CD14-positive monocyte (primary cell): ENCODE measurements around the gene FAM24A. TPM values are rescaled to one million over a fixed set of nuclear protein-coding genes. Genes with fewer than 3 reads are reported as not detected.

ENCODE experiments used
- DNase-seq, 3 donors: peaks; one replicate each; pipeline ENCODE4 v3.0.0-alpha.2; 2011 to 2022
- H2AFZ ChIP-seq: 2 replicates; pipeline ENCODE4 v1.6.0; 2012; ENCODE audit warnings: mild to moderate bottlenecking, low read depth, low read length, inconsistent platforms; ENCODE audit not compliant: insufficient read depth, poor library complexity, severe bottlenecking
- H3K27ac ChIP-seq, 2 donors: 1 replicate in 1 of 2; 2 replicates in 1 of 2; pipeline ENCODE4 v1.5.1; 2012 to 2013; ENCODE audit warnings: low read length in 2 of 2, control low read depth in 1 of 2, inconsistent platforms in 1 of 2, low read depth in 1 of 2, mild to moderate bottlenecking in 1 of 2
- H3K27me3 ChIP-seq, 2 donors: one replicate each; pipeline versions ENCODE4 v1.6.0 to v1.6.1; 2011 to 2013; ENCODE audit warnings: low read length in 2 of 2; ENCODE audit not compliant: control insufficient read depth in 2 of 2, insufficient read depth in 2 of 2
- H3K36me3 ChIP-seq, 2 donors: replicated peaks in 1 of 2; 1 replicate in 1 of 2; 2 replicates in 1 of 2; pipeline versions ENCODE4 v1.5.1 to v1.6.1; 2012 to 2013; ENCODE audit warnings: low read length in 2 of 2, control low read depth in 1 of 2, inconsistent platforms in 1 of 2, mild to moderate bottlenecking in 1 of 2; ENCODE audit not compliant: insufficient read depth in 2 of 2, control insufficient read depth in 1 of 2
- H3K4me1 ChIP-seq, 2 donors: 1 replicate in 1 of 2; 2 replicates in 1 of 2; pipeline versions ENCODE4 v1.5.1 to v1.6.1; 2012 to 2013; ENCODE audit warnings: low read length in 2 of 2, control low read depth in 1 of 2, inconsistent platforms in 1 of 2, mild to moderate bottlenecking in 1 of 2, moderate library complexity in 1 of 2; ENCODE audit not compliant: insufficient read depth in 2 of 2, control insufficient read depth in 1 of 2
- H3K4me2 ChIP-seq: replicated peaks from 2 replicates; pipeline ENCODE3; 2012; ENCODE audit warnings: low read length, moderate library complexity, mild to moderate bottlenecking; ENCODE audit not compliant: poor library complexity, severe bottlenecking; ENCODE audit errors: extremely low read depth
- H3K4me3 ChIP-seq, 3 experiments: fragments of 200-600 bp in 1 of 3; sonication (generic) in 1 of 3; replicated peaks in 1 of 3; 1 replicate in 2 of 3; 2 replicates in 1 of 3; pipeline ENCODE4 v1.5.1; 2011 to 2013; ENCODE audit warnings: low read length in 3 of 3, mild to moderate bottlenecking in 3 of 3, control low read depth in 2 of 3, low read depth in 2 of 3, inconsistent platforms in 1 of 3, moderate library complexity in 1 of 3
- H3K79me2 ChIP-seq: 2 replicates; pipeline ENCODE4 v1.6.0; 2012; ENCODE audit warnings: mild to moderate bottlenecking, control low read depth, inconsistent platforms, low read length, moderate library complexity; ENCODE audit not compliant: insufficient read depth
- H3K9ac ChIP-seq: 2 replicates; pipeline ENCODE4 v1.6.0; 2017; ENCODE audit warnings: low read length, mild to moderate bottlenecking; ENCODE audit not compliant: insufficient read depth, poor library complexity, severe bottlenecking
- H3K9me3 ChIP-seq, 2 donors: replicated peaks in 1 of 2; 1 replicate in 1 of 2; 2 replicates in 1 of 2; pipeline versions ENCODE4 v1.5.1 to v1.6.1; 2012 to 2013; ENCODE audit warnings: low read length in 2 of 2, control low read depth in 1 of 2; ENCODE audit not compliant: control insufficient read depth in 1 of 2, insufficient read depth in 1 of 2
- H4K20me1 ChIP-seq: 2 replicates; pipeline ENCODE4 v1.6.0; 2012; ENCODE audit warnings: mild to moderate bottlenecking, low read length, control low read depth, moderate library complexity; ENCODE audit not compliant: insufficient read depth
- H3K27ac Mint-ChIP-seq, 7 donors: one replicate each; pipeline ENCODE4 v1.8.0; 2020; ENCODE audit warnings: mild to moderate bottlenecking in 7 of 7, mixed read lengths in 7 of 7, moderate library complexity in 6 of 7, inconsistent platforms in 2 of 7
- H3K27me3 Mint-ChIP-seq, 3 donors: one replicate each; pipeline ENCODE4 v1.8.0; 2021 to 2022; ENCODE audit warnings: low read depth in 3 of 3, mild to moderate bottlenecking in 3 of 3, mixed read lengths in 3 of 3, moderate library complexity in 3 of 3, inconsistent platforms in 1 of 3
- H3K36me3 Mint-ChIP-seq, 2 donors: one replicate each; pipeline ENCODE4 v1.8.0; 2020; ENCODE audit warnings: mixed read lengths in 2 of 2, inconsistent platforms in 1 of 2, mild to moderate bottlenecking in 1 of 2
- H3K4me1 Mint-ChIP-seq: one replicate; pipeline ENCODE4 v1.8.0; 2020; ENCODE audit warnings: mild to moderate bottlenecking, mixed read lengths
- H3K4me3 Mint-ChIP-seq, 2 donors: one replicate each; pipeline ENCODE4 v1.8.0; 2020; ENCODE audit warnings: mild to moderate bottlenecking in 2 of 2, mixed read lengths in 2 of 2, moderate library complexity in 1 of 2
- H3K9me3 Mint-ChIP-seq, 7 donors: one replicate each; pipeline ENCODE4 v1.8.0; 2020 to 2022; ENCODE audit warnings: mixed read lengths in 7 of 7, mild to moderate bottlenecking in 6 of 7, moderate library complexity in 6 of 7, inconsistent platforms in 2 of 7
- WGBS: methylation state at CpG from one replicate; pipeline ENCODE4 v1.1.5; 2013; ENCODE audit warnings: missing lambda C conversion rate; ENCODE audit not compliant: insufficient coverage; 5-methylcytosine and 5-hydroxymethylcytosine counted together
- intact Hi-C, 2 donors: fragments of 100-400 bp; cut with micrococcal nuclease; formaldehyde crosslinking; loops; one replicate each; pipeline versions ENCODE4 v1.15.0 to v1.15.1; 2023
- polyA plus RNA-seq, 3 donors: library from polyadenylated mRNA; depleted of rRNA in 1 of 3; unstranded in 2 of 3; stranded (reverse) in 1 of 3; fragments of 300-500 nt in 2 of 3; fragments of >200 nt in 1 of 3; fragmentation: Illumina TruSeq in 2 of 3; gene quantifications; 1 replicate in 2 of 3; 2 replicates in 1 of 3; pipeline ENCODE4 v1.2.3, GENCODE V29; 2012 to 2021
- TF ChIP-seq, protein P1 (sequence below): fragments of 200-600 bp; IDR thresholded peaks from one replicate; pipeline ENCODE4 v1.8.0; 2022; ENCODE audit warnings: antibody characterized with exemption, mild to moderate bottlenecking

FAM24A gene
- polyA plus RNA-seq, 3 donors = not detected

DNA sequence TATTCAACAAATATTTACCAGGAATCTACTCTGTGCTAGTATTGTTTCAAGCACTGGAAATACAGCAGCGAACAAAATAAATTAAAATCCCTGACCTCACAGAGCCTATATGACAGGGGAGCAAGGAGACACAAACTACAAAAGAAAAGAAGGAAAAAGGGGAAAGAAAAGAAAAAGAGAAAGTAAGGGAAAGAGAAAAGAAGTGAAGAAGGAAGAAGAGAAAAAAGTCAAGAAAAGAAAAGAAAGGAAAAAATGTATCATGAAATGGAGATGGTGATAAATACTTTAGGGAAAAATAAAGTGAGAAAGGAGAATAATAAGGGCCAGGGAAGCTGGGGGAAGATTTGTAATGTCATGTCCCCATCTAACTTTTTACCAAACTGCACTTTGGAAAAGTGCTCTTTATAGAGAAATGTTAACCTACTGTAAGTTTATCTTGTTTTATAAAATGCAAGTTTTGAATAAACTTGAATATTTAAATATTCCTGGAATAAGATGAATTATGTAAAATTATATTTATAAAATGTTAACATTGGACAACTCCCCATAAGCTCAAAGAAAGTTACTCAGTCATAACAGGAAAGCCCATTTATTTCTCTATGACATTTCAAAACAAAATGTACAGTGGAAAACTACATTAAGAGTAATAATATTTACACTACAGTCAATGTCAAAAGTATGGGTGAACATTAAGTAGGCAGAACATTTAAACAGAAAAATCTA, 28.9 kb downstream of the FAM24A start:
- WGBS = no CpG with 5 or more reads among the region's 1 CpG
- H3K9me3 ChIP-seq = no peaks in the 10 kb centered on the region
- Mint-ChIP-seq H3K27me3 (no peaks in the 10 kb centered on the region), H3K9me3 (no peaks in the 10 kb centered on the region), H3K36me3 (peaks cover 44 to 47% of the 10 kb centered on the region in 2 donors), H3K4me3 (no peak overlapping the region), H3K27ac (no peak overlapping the region), H3K4me1 (no peaks in the 10 kb centered on the region)
- H3K4me3 ChIP-seq = no peak overlapping the region
- no peaks in the 10 kb centered on the region for H3K27me3 ChIP-seq
- H3K79me2 ChIP-seq = no peaks in the 10 kb centered on the region
- no peak overlapping the region for H3K4me2 ChIP-seq
- H4K20me1 ChIP-seq = no peaks in the 10 kb centered on the region
- no peak overlapping the region for H3K27ac ChIP-seq
- peaks cover 23 to 53% of the 10 kb centered on the region in 2 donors for H3K36me3 ChIP-seq
- TF ChIP-seq, protein P1, sequence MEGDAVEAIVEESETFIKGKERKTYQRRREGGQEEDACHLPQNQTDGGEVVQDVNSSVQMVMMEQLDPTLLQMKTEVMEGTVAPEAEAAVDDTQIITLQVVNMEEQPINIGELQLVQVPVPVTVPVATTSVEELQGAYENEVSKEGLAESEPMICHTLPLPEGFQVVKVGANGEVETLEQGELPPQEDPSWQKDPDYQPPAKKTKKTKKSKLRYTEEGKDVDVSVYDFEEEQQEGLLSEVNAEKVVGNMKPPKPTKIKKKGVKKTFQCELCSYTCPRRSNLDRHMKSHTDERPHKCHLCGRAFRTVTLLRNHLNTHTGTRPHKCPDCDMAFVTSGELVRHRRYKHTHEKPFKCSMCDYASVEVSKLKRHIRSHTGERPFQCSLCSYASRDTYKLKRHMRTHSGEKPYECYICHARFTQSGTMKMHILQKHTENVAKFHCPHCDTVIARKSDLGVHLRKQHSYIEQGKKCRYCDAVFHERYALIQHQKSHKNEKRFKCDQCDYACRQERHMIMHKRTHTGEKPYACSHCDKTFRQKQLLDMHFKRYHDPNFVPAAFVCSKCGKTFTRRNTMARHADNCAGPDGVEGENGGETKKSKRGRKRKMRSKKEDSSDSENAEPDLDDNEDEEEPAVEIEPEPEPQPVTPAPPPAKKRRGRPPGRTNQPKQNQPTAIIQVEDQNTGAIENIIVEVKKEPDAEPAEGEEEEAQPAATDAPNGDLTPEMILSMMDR = no peak
- no peak overlapping the region for H3K9ac ChIP-seq
- H3K4me1 ChIP-seq = no peaks in the 10 kb centered on the region
- no peak for DNase-seq
- no peak overlapping the region for H2AFZ ChIP-seq
- intact Hi-C loops = no loop called here

DNA sequence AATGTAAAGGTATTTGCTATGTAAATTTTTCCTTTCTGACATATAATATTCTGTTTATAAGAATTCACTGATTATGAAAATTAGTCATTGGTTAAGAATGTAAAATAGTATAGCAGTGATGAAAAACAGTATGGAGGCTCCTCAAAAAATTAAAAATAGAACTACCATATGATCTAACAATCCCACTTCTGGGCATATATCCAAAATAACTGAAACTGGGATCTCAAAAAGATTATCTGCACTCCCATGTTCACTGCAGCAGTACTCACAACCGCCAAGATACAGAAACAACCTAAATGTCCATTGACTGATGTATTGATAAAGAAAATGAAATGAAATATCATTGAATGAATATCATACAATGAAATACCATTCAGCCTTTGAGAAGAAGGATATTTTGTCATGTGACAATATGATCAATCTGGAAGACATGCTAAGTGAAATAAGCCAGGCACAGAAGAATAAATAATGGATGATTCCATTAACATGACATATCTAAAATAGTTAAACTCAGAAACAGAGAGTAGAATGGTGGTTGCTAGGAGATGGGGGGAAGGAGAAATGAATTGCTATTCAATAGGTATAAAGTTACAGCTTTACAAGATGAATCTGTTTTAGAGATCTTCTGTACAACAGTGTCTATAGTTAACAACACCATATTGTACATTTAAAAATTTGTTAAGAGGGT, 29.6 kb downstream of the FAM24A start:
- H3K4me2 ChIP-seq = no peak overlapping the region
- no peaks in the 10 kb centered on the region for H3K79me2 ChIP-seq
- H3K27ac ChIP-seq = no peak overlapping the region
- H3K4me1 ChIP-seq = no peaks in the 10 kb centered on the region
- no peak overlapping the region for H2AFZ ChIP-seq
- no peaks in the 10 kb centered on the region for H3K4me1 Mint-ChIP-seq
- no peaks in the 10 kb centered on the region for H3K9me3 Mint-ChIP-seq
- intact Hi-C loops = no loop called here
- no peaks in the 10 kb centered on the region for H3K27me3 Mint-ChIP-seq
- TF ChIP-seq, protein P1 = no peak
- no peaks in the 10 kb centered on the region for H3K27me3 ChIP-seq
- no peak overlapping the region for H3K27ac Mint-ChIP-seq
- no peaks in the 10 kb centered on the region for H3K9me3 ChIP-seq
- H4K20me1 ChIP-seq = no peaks in the 10 kb centered on the region
- no CpG with 5 or more reads among the region's 1 CpG for WGBS
- no peak overlapping the region for H3K4me3 Mint-ChIP-seq
- no peak for DNase-seq
- no peak overlapping the region for H3K9ac ChIP-seq
- H3K4me3 ChIP-seq = no peak overlapping the region
- peaks cover 23 to 53% of the 10 kb centered on the region in 2 donors for H3K36me3 ChIP-seq
- H3K36me3 Mint-ChIP-seq = peaks cover 40 to 46% of the 10 kb centered on the region in 2 donors
